Measurements from ENCODE around the gene FCMR. TPM values are rescaled to one million over a fixed set of nuclear protein-coding genes. Genes with fewer than 3 reads are reported as not detected.

Gene FCMR
- total and polyA plus RNA-seq, 9 of the 15 experiments (the other 6 are each of a cell fraction or from before 2014, with no cell fraction given) = 0.11 to 0.82 (median 0.20) TPM; not detected in 5

- Histone ChIP-seq H2AFZ (ENCODE audit: low read depth, low read length) (0 out of 2 replicates have a peak overlapping the region, but pooled peaks have one; percentile 26), H3K4me3 (no peak overlapping the region), H3K4me2 (ENCODE audit: insufficient read depth, low read length) (no peak overlapping the region), H3K27me3 (ENCODE audit: control insufficient read depth in 2 of 2, insufficient read depth in 2 of 2, low read length in 2 of 2) (no peaks in the 10 kb centered on the region; a peak in 1 of 5 replicates), H3K36me3 (ENCODE audit: control insufficient read depth, insufficient read depth, low read length) (no peaks in the 10 kb centered on the region), H3K9me3 (replicated peaks; ENCODE audit: control insufficient read depth, insufficient read depth, low read depth, low read length) (no peaks in the 10 kb centered on the region; the same call in 1 of the 2 replicates), H3K27ac (ENCODE audit: extremely low read depth, low read depth, low read length) (no peak overlapping the region), H3K4me1 (replicated peaks in 1 of 2; ENCODE audit: control insufficient read depth in 2 of 2, insufficient read depth in 2 of 2, low read length in 2 of 2) (peaks cover 7 to 29% of the 10 kb centered on the region in 2 experiments), H4K20me1 (replicated peaks; ENCODE audit: control insufficient read depth, insufficient read depth, low read length) (no peaks in the 10 kb centered on the region), H3K9ac (ENCODE audit: insufficient read depth in 1 of 2, low read depth in 2 of 2, low read length in 2 of 2) (no peak overlapping the region), H3K79me2 (ENCODE audit: control insufficient read depth, insufficient read depth, low read length) (no peaks in the 10 kb centered on the region), H3K9me1 (ENCODE audit: control insufficient read depth, insufficient read depth, low read length) (no peaks in the 10 kb centered on the region)
- in situ Hi-C loops (cut with MboI) (no loop called here), intact Hi-C loops (cut with micrococcal nuclease) (no loop called here)
- POLR2A ChIA-PET = no interaction called here
- no TSS peak for BruUV-seq (replicated peaks)
- CTCF ChIA-PET (ENCODE audit: low intra/inter-chr PET ratio) = interaction anchor here (1.3 kb wide), 1 partner anchor 151 kb away, joined by 4 read pairs; no protein-coding TSS in a partner anchor
- 87% methylated on average over 2 of the region's 2 CpGs for WGBS (ENCODE audit: insufficient coverage, low coverage, missing lambda C conversion rate)
- FAIRE-seq (no peak), DNase-seq (ENCODE audit: extremely low read depth in 1 of 4, low spot score in 3 of 4) (no peak), ATAC-seq (no peak)
- TF ChIP-seq ZSCAN29 (IDR thresholded peaks at IDR 0.05) (no peak), RFX5 (IDR thresholded peaks at IDR 0.05; ENCODE audit: low read depth, low read length) (no peak), KDM2B (CRISPR knock-in tag; IDR thresholded peaks at IDR 0.05) (no peak), ZNF586 (CRISPR knock-in tag; conservative IDR thresholded peaks at IDR 0.05) (no peak), TEAD1 (CRISPR knock-in tag; IDR thresholded peaks at IDR 0.05) (no peak)
- TF ChIP-seq, protein P1, sequence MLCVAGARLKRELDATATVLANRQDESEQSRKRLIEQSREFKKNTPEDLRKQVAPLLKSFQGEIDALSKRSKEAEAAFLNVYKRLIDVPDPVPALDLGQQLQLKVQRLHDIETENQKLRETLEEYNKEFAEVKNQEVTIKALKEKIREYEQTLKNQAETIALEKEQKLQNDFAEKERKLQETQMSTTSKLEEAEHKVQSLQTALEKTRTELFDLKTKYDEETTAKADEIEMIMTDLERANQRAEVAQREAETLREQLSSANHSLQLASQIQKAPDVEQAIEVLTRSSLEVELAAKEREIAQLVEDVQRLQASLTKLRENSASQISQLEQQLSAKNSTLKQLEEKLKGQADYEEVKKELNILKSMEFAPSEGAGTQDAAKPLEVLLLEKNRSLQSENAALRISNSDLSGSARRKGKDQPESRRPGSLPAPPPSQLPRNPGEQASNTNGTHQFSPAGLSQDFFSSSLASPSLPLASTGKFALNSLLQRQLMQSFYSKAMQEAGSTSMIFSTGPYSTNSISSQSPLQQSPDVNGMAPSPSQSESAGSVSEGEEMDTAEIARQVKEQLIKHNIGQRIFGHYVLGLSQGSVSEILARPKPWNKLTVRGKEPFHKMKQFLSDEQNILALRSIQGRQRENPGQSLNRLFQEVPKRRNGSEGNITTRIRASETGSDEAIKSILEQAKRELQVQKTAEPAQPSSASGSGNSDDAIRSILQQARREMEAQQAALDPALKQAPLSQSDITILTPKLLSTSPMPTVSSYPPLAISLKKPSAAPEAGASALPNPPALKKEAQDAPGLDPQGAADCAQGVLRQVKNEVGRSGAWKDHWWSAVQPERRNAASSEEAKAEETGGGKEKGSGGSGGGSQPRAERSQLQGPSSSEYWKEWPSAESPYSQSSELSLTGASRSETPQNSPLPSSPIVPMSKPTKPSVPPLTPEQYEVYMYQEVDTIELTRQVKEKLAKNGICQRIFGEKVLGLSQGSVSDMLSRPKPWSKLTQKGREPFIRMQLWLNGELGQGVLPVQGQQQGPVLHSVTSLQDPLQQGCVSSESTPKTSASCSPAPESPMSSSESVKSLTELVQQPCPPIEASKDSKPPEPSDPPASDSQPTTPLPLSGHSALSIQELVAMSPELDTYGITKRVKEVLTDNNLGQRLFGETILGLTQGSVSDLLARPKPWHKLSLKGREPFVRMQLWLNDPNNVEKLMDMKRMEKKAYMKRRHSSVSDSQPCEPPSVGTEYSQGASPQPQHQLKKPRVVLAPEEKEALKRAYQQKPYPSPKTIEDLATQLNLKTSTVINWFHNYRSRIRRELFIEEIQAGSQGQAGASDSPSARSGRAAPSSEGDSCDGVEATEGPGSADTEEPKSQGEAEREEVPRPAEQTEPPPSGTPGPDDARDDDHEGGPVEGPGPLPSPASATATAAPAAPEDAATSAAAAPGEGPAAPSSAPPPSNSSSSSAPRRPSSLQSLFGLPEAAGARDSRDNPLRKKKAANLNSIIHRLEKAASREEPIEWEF (CRISPR knock-in tag; IDR thresholded peaks at IDR 0.05) = no peak
Measured at GRCh38 chr1:206926286-206926685, 4.5 kb upstream of the FCMR start.

Data from K562 (cell line).